ENCODE measurements around the gene DKKL1.

Gene DKKL1

DNA sequence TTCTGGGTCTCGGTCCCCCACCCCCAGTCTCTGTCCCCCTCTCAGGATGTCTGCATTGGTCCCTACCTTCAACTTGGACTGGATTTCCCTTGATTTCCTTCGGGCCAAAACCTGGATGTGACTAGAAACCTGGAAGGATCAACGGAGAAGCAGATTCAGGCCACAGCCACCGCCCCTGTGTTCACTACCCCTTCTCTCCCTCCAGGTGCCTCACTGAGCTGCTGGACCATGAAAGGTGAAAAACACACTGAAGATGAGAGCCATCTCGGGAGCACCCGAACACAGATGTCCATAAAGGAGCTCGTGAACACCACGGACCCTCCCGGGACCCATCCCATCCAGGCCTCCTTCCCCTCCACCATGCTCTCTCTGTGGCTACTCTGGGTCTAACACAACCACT, 6.5 kb upstream of the DKKL1 start:
- TF ChIP-seq, protein P1, sequence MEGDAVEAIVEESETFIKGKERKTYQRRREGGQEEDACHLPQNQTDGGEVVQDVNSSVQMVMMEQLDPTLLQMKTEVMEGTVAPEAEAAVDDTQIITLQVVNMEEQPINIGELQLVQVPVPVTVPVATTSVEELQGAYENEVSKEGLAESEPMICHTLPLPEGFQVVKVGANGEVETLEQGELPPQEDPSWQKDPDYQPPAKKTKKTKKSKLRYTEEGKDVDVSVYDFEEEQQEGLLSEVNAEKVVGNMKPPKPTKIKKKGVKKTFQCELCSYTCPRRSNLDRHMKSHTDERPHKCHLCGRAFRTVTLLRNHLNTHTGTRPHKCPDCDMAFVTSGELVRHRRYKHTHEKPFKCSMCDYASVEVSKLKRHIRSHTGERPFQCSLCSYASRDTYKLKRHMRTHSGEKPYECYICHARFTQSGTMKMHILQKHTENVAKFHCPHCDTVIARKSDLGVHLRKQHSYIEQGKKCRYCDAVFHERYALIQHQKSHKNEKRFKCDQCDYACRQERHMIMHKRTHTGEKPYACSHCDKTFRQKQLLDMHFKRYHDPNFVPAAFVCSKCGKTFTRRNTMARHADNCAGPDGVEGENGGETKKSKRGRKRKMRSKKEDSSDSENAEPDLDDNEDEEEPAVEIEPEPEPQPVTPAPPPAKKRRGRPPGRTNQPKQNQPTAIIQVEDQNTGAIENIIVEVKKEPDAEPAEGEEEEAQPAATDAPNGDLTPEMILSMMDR (IDR thresholded peaks at IDR 0.05; ENCODE audit: unreplicated experiment in 3 of 3), result no peak
- Mint-ChIP-seq H3K4me3 (peak overlapping the region; percentile 32 to 67 (median 59)), H3K36me3 (ENCODE audit: low read depth) (peaks cover 69% of the 10 kb centered on the region), H3K27ac (peak overlapping the region; percentile 37 to 91 (median 78)), H3K27me3 (ENCODE audit: low read depth) (peaks cover 3% of the 10 kb centered on the region), H3K9me3 (no peaks in the 10 kb centered on the region), H3K4me1 (peaks cover 23% of the 10 kb centered on the region)

- peaks cover 23% of the 10 kb centered on the region for H3K4me1 Mint-ChIP-seq
- no peaks in the 10 kb centered on the region for H3K9me3 Mint-ChIP-seq
- peak overlapping the region in 1 of 3 experiments; percentile 65 for H3K27ac Mint-ChIP-seq
- peaks cover 3% of the 10 kb centered on the region for H3K27me3 Mint-ChIP-seq (ENCODE audit: low read depth)
- TF ChIP-seq, protein P1 (IDR thresholded peaks at IDR 0.05; ENCODE audit: unreplicated experiment in 3 of 3), result no peak
- H3K36me3 Mint-ChIP-seq (ENCODE audit: low read depth), result peaks cover 43% of the 10 kb centered on the region
- peak overlapping the region; percentile 14 to 77 (median 67) for H3K4me3 Mint-ChIP-seq
Observed at GRCh38 chr19:49359851-49360820, 3.5 kb upstream of the DKKL1 start.

GRCh38 chr19:49361438-49362047, 2.1 kb upstream of the DKKL1 start:
- H3K27me3 Mint-ChIP-seq (ENCODE audit: low read depth), result peaks cover 3% of the 10 kb centered on the region
- peaks cover 29% of the 10 kb centered on the region for H3K36me3 Mint-ChIP-seq (ENCODE audit: low read depth)
- peaks cover 16% of the 10 kb centered on the region for H3K4me1 Mint-ChIP-seq
- no peaks in the 10 kb centered on the region for H3K9me3 Mint-ChIP-seq
- H3K4me3 Mint-ChIP-seq, result no peak overlapping the region
- no peak overlapping the region for H3K27ac Mint-ChIP-seq
- TF ChIP-seq, protein P1 (IDR thresholded peaks at IDR 0.05; ENCODE audit: unreplicated experiment in 3 of 3), result no peak

DNA sequence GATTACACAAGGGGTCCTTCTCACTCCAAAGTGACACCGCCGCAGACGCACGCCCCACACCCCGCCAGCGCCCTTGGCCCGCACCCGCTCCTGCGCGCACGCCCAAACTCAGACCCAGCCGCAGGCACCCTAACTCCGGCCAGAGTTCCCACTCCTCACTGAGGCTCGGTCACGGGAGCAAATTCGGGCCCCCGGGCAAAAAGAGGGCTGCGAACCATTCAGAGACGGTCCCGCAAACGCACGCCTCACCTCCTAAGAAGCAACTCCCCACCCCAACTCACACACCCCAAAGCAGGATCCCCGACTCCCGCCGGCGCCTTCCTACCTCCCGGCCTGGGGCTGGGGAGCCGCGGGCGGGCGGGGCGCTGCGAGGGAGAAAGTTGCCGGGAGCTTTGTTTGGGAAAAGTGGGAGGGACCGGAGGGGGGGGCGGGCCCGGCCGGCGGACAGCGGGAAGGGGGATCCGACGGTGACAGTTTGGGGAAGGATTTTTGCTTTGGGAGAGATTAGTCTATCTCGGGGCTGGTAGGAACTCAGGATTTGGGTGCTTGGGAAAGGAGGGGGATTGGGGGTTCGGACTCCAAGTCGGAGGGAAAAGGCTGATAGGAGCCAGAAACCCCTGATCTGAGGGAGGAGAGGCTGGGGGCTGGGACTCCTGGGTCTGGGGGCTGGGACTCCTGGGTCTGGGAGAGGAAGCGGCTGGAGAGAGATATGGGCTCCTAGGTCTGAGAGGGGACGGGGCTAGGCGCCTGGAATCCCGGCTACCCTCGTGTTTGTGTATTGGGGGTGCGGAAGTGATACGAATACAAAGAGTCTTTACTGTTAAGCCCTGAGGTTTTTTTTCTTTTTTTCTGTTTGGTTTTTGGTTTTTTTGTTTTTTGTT, 1.4 kb upstream of the DKKL1 start, which contains the start of gene TEAD2:
TSS of gene TEAD2 (minus strand) at position 369 of the 881 bp plus-strand sequence. CDS start 2,341 bp downstream, outside the sequence.
- Mint-ChIP-seq H3K9me3 (no peaks in the 10 kb centered on the region), H3K27me3 (ENCODE audit: low read depth) (peaks cover 9% of the 10 kb centered on the region), H3K4me3 (no peak within 1 kb of the TSS), H3K4me1 (peaks cover 8% of the 10 kb centered on the region), H3K36me3 (ENCODE audit: low read depth) (peaks cover 21% of the 10 kb centered on the region), H3K27ac (no peak within 1 kb of the TSS)
- TF ChIP-seq, protein P1 (IDR thresholded peaks at IDR 0.05; ENCODE audit: unreplicated experiment in 3 of 3), result no peak

DNA sequence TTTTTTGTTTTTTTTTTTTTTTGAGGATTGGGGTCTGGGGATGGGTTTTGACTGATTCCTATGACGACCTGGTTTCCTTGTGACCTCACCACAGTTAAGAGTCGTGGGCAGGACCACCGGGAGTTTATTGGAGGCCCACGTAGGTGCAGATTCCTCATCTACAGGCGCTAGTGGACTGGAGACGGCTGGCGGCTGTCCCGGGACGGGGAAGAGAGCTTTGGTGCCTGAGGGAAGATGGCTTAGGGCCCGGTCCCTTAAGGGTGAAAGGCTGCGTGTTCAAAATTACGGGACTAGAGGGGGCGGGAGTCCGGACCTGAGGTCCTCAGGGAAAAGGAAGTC, 779 bp upstream of the DKKL1 start:
- H3K27me3 Mint-ChIP-seq (ENCODE audit: low read depth), result peaks cover 9% of the 10 kb centered on the region
- peaks cover 17% of the 10 kb centered on the region for H3K36me3 Mint-ChIP-seq (ENCODE audit: low read depth)
- TF ChIP-seq, protein P1 (IDR thresholded peaks at IDR 0.05; ENCODE audit: unreplicated experiment in 3 of 3), result no peak
- H3K9me3 Mint-ChIP-seq, result no peaks in the 10 kb centered on the region
- no peak overlapping the region for H3K27ac Mint-ChIP-seq
- H3K4me1 Mint-ChIP-seq, result peaks cover 6% of the 10 kb centered on the region
- no peak overlapping the region for H3K4me3 Mint-ChIP-seq

All from nephron (organoid).